HG03108 (cell line): ENCODE results near the gene ECHS1.
"Not testable (repeated sequence)": the region's sequence is repeated elsewhere in the genome, so short reads cannot be mapped to it uniquely, and the experiment has no call there.

Experiments used
- ATAC-seq: cut with Tn5 transposase; IDR thresholded peaks from one replicate; pipeline ENCODE4 v1.9.1; 2021; ENCODE audit warnings: moderate library complexity; ENCODE audit not compliant: unreplicated experiment

ECHS1 gene

DNA sequence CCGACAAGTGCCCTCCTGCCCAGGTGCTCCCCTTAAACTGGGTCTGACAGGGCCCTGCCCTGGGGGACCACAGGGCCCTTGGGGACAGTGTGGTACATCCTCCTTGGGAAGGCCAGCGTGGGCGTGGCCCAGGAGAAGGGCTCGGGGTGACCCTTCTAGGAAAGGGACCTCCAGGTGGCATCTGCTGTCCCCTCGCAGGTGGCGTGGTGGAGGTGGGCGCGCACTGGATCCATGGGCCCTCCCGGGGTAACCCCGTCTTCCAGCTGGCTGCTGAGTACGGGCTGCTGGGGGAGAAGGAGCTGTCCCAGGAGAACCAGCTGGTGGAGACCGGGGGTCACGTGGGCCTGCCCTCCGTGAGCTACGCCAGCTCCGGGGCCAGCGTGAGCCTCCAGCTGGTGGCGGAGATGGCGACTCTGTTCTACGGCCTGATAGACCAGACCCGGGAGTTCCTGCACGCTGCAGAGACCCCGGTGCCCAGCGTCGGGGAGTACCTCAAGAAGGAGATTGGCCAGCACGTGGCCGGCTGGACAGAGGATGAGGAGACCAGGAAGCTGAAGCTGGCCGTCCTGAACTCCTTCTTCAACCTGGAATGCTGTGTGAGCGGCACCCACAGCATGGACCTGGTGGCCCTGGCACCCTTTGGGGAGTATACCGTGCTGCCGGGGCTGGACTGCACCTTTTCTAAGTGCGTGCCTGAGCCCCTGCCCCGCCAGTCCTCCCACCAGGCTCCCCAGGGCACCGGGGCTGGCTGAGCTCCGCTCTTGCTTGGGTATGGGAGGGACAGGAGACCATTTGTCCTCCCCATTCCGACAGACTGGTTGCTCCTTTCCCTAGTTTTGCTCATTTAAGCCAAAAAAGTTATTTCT, 6.9 kb upstream of the ECHS1 start:
- no peak for ATAC-seq

GRCh38 chr10:133379152-133379800, 6.1 kb upstream of the ECHS1 start, which contains the start of gene PAOX:
Gene PAOX (plus strand): TSS chr10:133379262. CDS start chr10:133379317, 55 bp downstream.
- peak; percentile 46 for ATAC-seq

DNA sequence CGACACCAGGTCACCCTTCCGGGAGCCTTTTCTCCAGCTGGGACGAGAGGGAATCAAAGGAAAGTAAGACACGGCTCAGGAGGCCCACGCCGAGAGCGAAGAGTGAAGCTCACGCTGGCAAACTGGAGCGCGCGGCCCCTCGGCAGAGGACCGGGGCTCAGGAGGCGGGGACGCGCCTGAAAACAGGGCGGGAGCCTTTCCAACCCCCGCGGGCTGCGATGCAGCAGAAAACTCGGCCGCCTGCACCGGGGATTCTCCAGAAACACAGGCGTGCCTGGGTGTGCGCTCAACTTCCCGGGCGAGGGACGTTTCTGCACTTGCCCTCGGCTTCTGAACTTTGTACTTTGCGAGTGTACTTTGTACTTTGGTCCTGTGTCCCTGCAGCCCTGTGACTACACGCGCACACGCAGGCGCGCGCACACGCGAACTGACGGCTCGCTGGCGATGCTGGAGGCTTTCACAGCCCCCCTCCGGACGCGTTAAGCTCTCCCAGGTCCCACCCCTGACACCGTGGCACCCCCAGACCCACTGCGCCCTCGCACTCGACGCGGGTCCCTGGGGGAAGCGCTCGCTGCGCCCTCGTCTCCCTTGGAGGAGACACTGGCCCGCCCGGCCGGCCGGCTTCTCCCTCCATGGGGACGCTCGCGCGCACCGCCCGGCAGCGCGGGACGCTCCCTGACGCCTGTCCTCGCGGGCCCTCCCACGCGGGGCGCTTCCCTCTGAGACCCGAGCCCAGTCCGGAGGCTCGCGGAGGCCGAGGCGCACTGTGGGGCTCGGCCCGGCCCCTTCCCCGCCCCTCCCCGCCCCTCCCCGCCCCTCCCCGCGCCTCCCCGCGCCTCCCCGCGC, 5.3 kb upstream of the ECHS1 start:
- ATAC-seq = peak; percentile 33

DNA sequence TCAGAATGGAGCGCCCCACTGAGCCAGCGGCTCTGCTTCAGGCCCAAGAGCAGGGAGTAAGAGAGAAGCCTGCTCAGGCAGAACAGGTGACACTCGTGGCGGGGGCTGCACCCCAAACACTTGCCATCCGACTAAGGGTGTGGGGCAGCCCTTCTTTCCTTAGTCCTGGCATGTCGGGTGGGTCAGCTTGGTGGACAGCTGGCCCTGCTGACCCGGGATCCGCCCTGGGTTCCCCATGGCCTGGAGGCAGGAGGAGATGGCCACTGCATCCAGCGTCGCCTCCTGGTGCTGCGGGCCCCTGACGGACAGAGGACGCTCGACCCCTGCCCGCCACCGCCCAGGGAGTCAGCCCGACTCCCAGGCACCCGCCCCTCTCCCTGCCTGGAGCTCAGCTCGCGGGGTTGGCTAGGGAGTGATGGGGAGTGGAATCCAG, 4.7 kb upstream of the ECHS1 start:
- no peak for ATAC-seq

GRCh38 chr10:133377025-133377817, 4.1 kb upstream of the ECHS1 start:
- ATAC-seq = no peak

- ATAC-seq = not testable (repeated sequence)
These were observed 3.0 kb upstream of the ECHS1 start for GRCh38 chr10:133376183-133376582.

DNA sequence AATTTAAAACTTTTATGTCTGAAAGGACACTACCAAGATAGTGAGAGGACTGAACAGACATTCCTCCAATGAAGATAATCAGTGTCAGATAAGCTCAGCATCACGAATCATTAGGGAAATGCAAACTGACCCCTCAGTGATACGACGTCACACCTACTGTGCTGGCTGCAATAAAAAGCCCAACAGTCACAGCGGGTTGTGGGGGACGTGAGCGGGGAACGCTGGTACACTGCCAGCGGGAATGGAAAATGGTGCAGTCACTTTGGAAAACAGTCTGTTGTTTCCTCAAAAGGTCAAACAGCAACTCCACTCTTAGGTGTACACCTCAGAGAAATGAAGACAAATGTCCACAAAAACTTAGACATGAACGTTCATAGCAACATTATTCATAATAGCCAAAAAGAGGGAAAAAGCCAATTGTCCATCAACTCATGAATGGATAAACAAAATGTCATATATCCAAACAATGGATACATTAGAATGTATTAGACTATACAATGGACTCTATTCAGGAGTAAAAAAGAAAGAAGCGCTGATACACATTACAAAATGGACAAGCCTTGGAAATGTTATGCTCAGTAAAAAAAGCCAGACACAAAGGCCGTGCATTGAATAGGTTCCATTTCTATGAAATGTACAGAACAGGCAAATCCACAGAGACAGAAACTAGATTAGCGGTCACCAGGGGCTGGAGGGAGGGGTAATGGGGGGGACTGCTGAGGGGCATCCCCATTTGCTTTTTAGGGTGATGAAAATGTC, 2.4 kb upstream of the ECHS1 start:
- ATAC-seq = no peak

DNA sequence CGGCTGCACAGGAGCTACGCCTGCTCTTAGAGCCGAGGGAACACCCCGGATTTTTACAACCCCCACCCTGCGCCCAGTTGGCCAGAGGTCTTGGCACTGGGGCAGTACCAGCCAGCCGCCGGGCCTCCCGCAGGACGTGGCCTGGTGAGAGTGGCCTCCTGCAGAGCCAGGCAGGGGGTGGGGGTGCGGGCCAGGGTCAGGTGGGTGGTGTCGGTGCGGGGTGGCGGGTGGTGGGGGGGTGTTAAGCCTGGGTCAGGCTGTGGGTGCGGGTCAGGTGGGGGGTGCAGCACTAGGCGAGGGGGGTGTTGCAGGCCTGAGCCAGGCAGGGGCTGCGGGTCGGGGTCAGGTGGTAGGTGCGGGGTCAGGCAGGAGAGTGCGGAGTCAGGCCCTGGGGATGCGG, 647 bp downstream of the ECHS1 start:
- ATAC-seq = no peak

DNA sequence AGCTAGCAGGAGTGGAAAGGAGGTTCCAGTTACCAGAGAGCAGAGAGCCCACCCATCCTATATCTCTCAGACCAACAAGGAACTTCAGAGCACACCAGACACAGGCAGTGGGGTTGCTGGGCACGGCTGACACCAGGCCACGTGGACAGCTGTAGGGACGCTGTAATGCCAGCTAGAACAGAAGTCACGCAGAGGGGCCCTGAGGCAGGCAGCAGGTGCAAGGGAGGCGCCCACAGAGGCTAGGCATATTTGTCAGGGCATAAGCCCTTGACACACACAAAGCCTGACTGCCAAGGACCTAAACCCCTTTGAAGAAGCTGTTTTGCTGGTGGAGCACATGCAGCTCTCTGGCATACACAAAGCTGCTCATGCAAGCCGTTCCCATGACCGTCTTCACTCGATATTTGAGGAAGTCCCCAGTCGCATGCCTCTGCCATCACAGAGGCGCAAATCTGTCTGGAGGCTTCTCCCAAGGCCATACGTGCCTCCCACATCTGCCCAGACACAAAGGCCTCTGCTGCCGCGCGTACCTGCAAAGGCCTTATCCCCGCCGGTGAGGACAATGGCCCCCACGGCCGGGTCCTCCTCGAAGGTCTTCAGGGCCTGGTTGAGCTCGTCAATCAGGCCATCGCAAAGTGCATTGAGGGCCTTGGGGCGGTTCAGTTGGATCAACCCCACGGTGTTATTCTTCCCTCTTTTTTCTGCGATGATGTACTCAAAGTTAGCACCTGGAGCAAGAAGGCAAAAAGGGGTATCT, 2.9 kb downstream of the ECHS1 start:
- ATAC-seq = no peak

GRCh38 chr10:133368153-133368552, 5.0 kb downstream of the ECHS1 start:
- no peak for ATAC-seq

GRCh38 chr10:133367461-133367860, 5.7 kb downstream of the ECHS1 start:
- not testable (repeated sequence) for ATAC-seq

DNA sequence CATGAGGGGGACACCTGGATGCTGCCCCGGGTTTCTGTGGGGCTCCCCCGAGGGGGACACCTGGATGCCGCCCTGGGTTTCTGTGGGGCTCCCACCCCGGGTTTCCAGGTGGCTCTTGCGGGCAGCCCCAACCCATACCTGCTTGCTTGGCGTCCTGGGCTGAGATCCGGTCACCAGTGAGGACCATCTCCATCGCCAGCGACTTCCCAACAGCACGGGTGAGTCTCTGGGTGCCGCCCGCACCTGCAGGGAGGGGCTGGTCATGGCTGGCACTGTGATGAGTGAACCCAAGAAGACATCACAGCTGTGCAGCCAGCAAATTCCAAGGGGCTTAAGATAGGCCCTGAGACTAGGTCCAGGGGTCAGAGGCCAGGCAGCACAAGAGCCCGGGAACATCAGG, 6.4 kb downstream of the ECHS1 start:
- no peak for ATAC-seq

DNA sequence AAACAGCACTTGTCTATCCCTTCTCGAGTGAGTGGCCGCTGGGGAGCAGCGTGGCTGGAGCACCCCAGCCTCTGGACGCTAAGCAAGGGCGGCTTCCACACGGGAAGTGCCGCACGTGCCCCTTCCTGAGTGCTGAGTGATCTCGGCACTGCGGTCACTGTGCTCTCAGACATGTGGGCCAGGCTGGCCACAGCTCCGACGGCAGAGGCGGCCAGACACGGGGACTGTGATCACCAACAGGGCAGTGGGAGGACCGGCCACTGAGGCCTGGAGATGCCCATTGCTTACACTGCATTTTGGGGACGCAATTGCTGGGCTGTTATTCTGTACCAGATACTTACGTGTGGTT, 7.0 kb downstream of the ECHS1 start:
- ATAC-seq = no peak

DNA sequence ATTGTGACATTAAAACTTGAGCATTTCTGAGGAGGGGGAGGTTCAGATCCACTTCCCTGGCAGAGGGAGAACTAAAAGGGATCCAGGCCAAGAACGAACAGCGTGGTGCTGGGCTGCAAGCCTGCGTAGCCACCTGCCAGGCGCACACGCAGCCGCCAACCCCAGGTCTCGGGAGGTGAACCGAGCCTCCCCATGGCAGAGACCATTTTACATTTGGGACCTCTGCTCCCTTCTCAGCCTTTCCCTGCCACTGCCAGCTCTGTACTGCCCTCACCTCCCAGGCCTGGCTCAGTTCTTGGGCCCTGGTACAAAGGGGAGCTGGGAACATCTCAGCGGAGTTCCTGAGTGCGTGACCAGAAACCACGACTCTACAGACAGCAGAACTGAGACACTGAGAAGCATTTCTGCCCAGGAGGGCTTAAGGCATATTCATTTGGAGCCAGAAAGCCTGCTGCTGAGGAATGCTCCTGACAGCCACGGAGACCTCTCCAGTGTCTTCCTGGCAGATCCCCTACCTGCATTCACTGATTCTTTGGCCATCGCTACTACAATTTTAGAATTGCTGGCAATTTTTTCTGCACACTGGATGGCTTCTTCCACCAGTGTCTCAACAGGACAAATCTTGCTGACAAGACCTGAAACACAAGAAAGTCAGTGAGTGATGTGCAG, 7.6 kb downstream of the ECHS1 start:
- no peak for ATAC-seq

- no peak for ATAC-seq
These were observed 8.3 kb downstream of the ECHS1 start for GRCh38 chr10:133364645-133365431.

- ATAC-seq = no peak
These were observed 10.3 kb downstream of the ECHS1 start for GRCh38 chr10:133362846-133363245.

- ATAC-seq = no peak
These were observed 11.2 kb downstream of the ECHS1 start for GRCh38 chr10:133361773-133362441.
